Measurements from ENCODE around the gene PELI2.

- TF ChIP-seq USF2 (IDR thresholded peaks at IDR 0.05; ENCODE audit: low read depth, low read length) (no peak), RFX5 (IDR thresholded peaks at IDR 0.05; ENCODE audit: low read depth, low read length) (no peak)
- TF ChIP-seq, protein P1, sequence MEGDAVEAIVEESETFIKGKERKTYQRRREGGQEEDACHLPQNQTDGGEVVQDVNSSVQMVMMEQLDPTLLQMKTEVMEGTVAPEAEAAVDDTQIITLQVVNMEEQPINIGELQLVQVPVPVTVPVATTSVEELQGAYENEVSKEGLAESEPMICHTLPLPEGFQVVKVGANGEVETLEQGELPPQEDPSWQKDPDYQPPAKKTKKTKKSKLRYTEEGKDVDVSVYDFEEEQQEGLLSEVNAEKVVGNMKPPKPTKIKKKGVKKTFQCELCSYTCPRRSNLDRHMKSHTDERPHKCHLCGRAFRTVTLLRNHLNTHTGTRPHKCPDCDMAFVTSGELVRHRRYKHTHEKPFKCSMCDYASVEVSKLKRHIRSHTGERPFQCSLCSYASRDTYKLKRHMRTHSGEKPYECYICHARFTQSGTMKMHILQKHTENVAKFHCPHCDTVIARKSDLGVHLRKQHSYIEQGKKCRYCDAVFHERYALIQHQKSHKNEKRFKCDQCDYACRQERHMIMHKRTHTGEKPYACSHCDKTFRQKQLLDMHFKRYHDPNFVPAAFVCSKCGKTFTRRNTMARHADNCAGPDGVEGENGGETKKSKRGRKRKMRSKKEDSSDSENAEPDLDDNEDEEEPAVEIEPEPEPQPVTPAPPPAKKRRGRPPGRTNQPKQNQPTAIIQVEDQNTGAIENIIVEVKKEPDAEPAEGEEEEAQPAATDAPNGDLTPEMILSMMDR (conservative IDR thresholded peaks at IDR 0.05; ENCODE audit: low read depth, low read length), result no peak
- TF ChIP-seq, protein P2, sequence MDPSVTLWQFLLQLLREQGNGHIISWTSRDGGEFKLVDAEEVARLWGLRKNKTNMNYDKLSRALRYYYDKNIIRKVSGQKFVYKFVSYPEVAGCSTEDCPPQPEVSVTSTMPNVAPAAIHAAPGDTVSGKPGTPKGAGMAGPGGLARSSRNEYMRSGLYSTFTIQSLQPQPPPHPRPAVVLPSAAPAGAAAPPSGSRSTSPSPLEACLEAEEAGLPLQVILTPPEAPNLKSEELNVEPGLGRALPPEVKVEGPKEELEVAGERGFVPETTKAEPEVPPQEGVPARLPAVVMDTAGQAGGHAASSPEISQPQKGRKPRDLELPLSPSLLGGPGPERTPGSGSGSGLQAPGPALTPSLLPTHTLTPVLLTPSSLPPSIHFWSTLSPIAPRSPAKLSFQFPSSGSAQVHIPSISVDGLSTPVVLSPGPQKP (IDR thresholded peaks at IDR 0.05; ENCODE audit: borderline replicate concordance, low read depth, low read length), result no peak
Measured at GRCh38 chr14:56088941-56089340, 29.3 kb upstream of the PELI2 start.
